Stimulated activated CD8-positive, alpha-beta memory T cell treated with anti-CD3 and anti-CD28 coated beads, Interleukin-4, amount 100 ng/mL, for 24 hours (primary cell): ENCODE measurements around the gene DENR.
"Not testable (repeated sequence)": the region's sequence is repeated elsewhere in the genome, so short reads cannot be mapped to it uniquely, and the experiment has no call there.

ENCODE experiments used
- DNase-seq: peaks from one replicate; pipeline ENCODE4 v3.0.0-alpha.2; 2020; ENCODE audit warnings: low read depth

DENR gene, protein sequence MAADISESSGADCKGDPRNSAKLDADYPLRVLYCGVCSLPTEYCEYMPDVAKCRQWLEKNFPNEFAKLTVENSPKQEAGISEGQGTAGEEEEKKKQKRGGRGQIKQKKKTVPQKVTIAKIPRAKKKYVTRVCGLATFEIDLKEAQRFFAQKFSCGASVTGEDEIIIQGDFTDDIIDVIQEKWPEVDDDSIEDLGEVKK

DNA sequence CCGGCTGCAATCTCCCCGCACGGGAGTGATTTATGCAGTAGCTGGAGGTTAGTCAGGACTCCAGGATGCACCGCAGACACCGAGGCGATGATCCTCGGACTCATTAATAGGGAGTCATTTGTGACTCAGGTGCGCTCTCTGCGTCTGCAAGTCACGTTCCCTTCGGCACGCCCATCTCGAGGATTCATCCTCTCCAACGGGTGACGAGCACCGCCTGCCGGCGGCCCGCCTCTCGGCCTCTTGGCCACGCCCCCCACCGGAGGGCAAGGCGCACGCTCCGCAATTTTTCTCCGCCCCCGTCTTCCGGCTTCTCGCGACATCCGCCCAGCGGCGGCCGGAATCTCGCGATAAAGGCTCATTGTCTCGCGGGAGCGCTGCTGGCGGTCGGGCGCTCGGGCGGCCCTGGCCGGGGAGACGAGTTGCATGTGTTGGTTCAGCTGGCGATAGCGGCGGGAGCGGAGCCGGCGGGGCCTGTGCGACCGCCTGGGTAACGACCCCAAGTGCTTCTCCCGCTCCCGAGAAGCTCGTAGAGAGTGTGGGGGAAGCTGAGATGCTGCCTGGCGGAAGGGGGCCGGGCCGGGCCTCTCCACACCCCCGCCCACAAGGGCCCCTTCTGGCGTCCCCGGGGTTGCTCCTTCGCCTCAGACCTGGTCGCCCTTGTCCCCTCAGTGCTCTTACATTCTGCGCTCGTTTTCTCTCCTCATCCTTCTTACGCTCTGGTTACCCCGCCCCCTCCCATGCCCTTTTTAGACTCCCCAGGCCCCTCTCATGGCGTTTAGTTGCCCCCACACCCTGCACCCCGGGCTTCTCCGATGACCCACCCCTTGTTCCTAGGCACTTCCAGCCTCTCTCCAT is at the start of gene DENR:
Gene DENR (plus strand): TSS at position 361 of the 855 bp plus-strand sequence. CDS start 878 bp downstream, outside the sequence.
- DNase-seq = peak; percentile 99

- not testable (repeated sequence) for DNase-seq
Observed at GRCh38 chr12:122702890-122703611, 49.6 kb upstream of the DENR start, which contains the start of gene HCAR2. Gene HCAR2, minus strand, starts transcription at chr12:122703357. Its CDS starts 74 bp downstream, at chr12:122703283.

- not testable (repeated sequence) for DNase-seq
Observed at GRCh38 chr12:122703841-122704240, 48.8 kb upstream of the DENR start.

GRCh38 chr12:122709287-122709686 is 43.3 kb upstream of the DENR start:
- DNase-seq = not testable (repeated sequence)

DNA sequence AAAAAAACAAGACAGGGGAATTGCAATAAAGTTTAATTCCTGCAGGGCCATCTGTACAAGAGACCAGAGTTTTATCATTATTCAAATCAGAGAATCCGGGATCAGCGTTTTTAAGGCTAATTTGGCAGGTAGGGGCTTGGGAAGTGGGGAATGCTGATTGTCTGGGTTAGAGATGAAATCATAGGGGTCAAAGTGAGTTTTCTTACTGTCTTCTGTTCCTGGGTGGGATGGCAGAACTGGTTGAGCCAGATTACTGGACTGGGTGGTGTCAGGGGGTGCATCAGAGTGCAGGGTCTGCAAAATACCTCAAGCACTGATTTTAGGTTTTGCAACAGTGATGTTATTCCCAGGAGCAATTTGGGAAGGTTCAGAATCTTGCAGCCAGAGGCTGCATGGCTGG is 42.3 kb upstream of the DENR start:
- not testable (repeated sequence) for DNase-seq

DNA sequence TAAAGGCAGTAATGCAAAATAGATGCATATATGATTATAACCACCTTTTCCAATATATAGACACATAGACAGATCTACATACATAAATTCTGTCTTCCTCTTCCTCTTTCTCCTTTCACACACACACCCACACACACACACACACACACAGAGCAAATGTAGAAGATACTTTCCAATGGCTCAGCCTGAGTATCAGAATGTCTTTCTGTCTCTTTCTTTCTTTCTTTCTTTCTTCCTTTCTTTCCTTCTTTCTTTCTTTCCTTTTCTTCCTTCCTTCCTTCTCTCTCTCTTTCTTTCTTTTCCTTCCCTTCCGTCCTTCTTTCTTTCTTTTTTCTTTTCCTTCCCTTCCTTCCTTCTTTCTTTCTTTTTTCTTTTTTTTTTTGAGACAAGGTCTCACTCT is 41.4 kb upstream of the DENR start:
- DNase-seq = not testable (repeated sequence)

DNA sequence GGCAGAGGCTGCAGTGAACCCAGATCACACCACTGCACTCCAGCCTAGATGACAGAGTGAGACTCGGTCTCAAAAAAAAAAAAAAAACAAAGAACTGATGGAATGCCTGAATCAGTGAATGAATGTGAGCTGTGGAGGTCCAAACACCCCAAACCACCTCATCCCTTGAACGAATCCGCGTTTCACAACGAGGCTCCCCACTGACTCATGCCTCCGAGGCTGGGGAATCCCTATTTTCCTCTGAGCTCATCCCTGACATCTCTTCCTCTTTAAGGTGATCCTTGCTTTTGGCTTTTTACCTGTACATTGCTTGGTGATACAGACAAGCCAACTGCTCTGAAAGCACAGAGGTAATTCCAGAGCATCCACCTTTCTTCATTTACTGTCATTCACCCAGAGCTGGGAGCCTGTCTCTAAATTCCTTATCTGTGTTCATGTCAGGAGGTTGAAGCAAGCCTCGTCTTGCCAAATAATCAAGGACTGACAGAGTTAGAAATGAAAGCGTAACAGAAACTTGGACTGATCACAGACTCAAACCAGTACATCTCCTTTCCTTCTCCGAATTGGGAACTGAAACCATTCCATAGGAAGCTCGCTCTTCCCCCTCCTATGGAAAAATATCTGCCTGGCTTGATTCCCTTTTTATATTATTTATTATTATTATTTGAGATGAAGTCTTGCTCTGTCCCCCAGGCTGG is 39.0 kb upstream of the DENR start:
- not testable (repeated sequence) for DNase-seq

DNA sequence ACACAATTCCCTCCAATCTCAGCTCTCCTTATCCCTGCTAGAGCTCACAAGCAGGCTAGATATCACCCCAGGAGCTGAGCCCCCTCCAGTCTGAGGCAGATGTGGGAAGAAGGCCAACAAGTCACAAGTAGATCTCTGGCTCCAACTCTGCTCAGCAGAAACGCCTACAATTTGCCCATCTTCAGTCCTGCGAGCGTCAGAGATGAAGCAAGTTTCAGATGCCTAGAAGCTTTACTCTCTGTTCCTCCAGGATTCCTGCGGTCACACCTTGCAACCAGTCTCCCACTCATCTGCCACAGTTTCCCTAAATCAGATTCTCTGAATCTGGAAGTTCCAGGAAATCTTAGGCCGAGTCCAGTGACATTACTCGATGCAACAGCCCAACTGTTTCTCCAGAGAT is 37.4 kb upstream of the DENR start:
- DNase-seq = not testable (repeated sequence)

GRCh38 chr12:122716658-122717057 is 36.0 kb upstream of the DENR start, which contains the start of gene HCAR3:
Gene HCAR3, minus strand, starts transcription at chr12:122716811. Its CDS starts 74 bp downstream, at chr12:122716737.
- not testable (repeated sequence) for DNase-seq

GRCh38 chr12:122721057-122721545 is 31.5 kb upstream of the DENR start:
- no peak for DNase-seq

- DNase-seq = no peak
Observed at GRCh38 chr12:122722387-122722786, 30.2 kb upstream of the DENR start.

- DNase-seq = no peak
Observed at GRCh38 chr12:122724641-122725243, 27.9 kb upstream of the DENR start.

DNA sequence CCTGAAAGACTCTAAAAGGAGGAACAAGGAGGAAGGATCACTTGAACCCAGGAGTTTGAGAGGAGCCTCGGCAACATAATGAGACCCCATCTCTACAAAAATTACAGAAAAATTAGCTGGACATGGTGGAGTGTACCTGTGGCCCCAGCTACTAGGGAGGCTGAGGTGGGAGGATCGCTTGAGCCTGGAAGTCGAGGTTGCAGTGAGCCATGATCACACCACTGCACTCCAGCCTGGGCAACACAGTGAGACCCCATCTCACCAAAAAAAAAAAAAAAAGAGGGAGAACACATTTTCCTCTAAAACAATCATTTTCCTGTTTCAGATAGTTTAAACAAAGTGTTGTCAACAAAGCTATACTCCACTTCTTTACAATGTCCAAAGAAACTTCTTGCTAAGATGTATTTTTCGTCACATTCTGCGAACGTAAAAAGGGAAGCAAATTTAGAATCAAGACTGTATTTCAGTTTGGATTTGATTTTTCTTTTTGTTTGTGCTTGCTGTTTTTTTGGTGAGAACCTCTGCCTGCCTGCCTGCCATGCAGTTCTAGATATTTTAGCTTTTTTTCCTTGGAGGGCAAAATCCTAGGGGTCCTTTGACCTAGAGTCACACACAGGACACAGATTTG is 27.1 kb upstream of the DENR start:
- no peak for DNase-seq

DNA sequence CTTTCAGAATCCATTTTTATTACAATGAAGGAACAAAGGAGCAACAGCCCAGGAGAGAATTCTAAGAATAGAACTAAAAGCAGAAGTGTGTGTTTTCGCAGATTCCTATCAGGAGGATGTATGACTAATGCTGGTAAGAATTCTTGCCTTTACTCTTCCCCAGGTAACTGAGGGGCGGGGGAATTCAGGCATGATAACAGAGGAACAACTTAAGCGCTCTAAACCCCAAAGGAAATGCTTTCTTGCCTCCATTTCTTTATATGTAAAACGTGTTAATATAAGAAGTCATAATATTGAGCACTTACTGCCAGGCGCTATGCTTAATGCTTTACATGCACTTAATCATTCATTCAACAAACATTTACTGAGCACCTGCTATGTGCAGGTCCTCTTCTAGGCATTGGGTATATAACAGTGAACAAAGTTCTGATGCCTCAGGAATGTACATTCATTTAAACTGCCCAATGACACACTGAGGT is 26.5 kb upstream of the DENR start:
- no peak for DNase-seq

DNA sequence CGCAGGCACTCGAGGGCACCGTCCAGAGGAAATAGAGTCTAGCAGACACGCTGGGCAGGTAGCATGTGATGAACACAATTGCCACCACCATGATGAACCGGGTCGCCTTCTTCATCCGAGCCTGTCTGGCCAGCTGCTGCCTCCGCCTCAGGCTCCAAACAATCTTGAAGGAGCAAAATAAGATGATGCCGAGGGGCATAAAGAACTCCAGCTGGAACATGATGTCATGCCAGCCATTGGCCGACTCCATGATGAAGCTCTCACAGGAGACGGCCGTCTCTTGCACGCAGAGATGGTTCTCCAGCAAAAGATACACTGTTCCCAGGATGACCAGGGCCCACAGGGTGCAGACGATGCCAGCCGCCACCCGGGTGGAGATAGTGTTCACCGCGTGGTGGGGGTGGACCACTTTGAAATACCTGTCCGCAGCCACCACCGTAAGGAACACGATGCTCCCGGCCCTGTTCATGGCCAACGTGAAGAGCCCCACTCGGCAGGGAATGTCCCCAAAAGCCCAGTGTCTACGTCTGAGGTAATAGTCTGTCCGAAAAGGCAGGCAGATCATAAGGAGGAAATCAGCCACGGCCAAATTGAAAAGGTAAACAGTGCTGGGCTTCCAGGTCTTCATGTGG is 22.9 kb upstream of the DENR start:
- no peak for DNase-seq

DNA sequence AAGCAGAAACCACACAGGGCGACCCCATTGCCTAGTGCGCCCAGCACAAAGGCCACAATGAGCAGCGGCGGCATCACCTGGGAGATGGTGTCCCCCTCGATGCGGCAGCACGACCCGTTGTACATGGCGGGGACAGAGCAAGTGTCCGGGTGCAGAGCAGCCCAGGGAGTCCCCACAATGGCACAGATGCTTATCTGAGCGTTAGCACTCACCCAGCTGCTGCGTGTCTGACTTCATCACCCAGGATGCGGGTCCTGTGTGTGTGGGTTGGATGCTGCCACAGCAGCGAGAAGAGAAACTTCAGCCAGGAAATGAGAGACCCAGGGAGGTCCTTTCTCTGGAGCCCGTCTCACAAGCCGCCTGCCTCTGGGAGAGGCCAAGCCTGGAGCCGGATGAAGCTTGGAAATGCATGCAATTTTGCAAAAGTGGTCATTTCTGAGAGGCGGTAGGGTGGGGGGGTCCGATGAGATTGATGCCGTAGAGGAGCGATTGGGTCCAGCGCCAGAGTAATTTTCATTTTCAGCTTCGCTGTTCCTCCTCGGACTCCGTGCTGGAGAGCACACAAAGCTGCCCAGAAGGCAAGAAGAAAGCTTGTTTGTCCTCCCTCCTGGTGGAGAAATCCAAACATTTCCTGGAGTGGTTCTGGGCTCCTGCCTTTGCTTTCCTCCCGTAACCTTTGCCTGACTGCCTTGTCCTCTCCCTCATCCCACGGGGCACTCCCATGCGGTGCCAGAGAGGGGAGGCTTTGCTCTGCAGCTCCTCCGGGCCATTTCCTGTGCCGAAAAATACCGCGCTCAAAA is 22.2 kb upstream of the DENR start, which contains the start of gene HCAR1:
Gene HCAR1 (minus strand): TSS at position 630 of the 800 bp plus-strand sequence. CDS start 505 bp downstream, at position 125.
- no peak for DNase-seq

DNA sequence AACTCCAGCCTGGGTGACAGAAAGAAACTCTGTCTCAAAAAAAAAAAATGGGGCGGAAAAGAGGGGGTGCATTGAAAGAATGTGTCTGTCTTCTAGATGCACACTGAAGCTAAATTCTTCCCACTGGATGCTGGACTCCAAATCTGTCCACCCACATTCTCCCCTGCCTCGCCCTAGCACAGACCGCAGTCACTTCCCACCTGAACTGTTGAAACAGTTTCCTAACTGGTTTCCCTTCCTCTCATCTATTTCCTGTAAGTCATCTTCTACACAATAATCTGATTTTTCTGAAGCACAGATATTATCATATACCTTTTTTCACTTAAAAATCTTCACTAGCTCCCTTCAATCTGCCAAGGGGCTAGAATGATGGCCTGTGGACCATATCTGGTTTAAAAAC is 20.5 kb upstream of the DENR start:
- no peak for DNase-seq

GRCh38 chr12:122732611-122733010 is 20.0 kb upstream of the DENR start:
- DNase-seq = no peak

DNA sequence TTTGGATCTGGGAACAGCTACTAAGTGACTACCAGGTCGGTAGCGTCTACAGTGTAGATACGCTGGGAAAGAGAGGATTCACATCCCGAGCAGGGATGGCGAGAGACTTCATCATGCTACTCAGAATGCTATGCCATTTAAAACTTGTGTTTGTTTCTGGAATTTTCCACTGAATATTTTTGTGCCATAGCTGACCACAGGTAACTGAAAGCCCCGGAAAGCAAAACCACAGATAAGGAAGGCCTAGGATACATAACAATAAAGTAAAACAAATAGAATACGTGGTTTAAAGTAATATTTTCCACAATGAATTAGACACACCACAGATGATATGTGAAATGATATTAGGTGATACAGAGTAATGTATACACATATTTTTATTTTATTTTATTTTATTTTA is 14.1 kb upstream of the DENR start:
- no peak for DNase-seq
